ENCODE measurements around the gene D2HGDH. TPM values are rescaled to one million over a fixed set of nuclear protein-coding genes. Genes with fewer than 3 reads are reported as not detected.

Gene D2HGDH
- total RNA-seq, 1 donor from 2014 or later = 13.9 TPM

- H3K4me3 ChIP-seq (ENCODE audit: low read depth, low read length) = no peak overlapping the region
- TF ChIP-seq CTCF (conservative IDR thresholded peaks at IDR 0.05; ENCODE audit: low read depth, low read length) = no peak
- DNase-seq (ENCODE audit: low read depth) = no peak
Observed at GRCh38 chr2:241793385-241793784, 59.0 kb downstream of the D2HGDH start.

DNA sequence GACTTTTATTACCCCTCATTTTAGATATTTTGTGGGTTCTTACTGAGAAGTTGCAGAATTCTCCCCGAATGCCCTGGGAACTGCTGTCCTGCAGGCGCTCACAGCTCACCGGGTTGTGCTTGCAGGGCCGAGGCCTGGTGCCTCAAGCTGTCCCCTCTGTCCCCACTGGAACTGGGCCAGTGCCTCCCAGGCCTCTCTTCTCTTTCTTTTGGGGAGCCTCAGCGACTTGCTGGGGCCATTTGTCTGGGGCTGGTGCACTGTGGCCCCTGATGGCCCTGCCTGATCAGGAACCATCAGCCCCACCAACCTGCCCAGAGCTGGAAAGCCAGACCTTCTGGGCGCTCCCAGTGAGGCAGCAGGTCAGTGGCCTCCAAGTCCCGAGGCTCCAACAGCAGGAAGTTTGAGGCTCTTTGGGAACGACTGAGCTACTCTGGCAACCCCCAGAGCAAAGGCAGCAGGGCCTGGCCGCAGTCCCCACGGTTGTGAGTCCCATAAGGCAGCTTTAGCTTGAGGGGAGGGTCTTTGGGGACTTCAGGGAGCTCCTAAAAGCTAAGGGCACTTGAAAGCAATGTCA is 59.9 kb downstream of the D2HGDH start:
- TF ChIP-seq CTCF (conservative IDR thresholded peaks at IDR 0.05; ENCODE audit: low read depth, low read length) = no peak
- H3K4me3 ChIP-seq (ENCODE audit: low read depth, low read length) = no peak overlapping the region
- DNase-seq (ENCODE audit: low read depth) = no peak

- no peak for TF ChIP-seq CTCF (conservative IDR thresholded peaks at IDR 0.05; ENCODE audit: low read depth, low read length)
- no peak for DNase-seq (ENCODE audit: low read depth)
- no peak overlapping the region for H3K4me3 ChIP-seq (ENCODE audit: low read depth, low read length)
Observed at GRCh38 chr2:241795021-241795999, 60.9 kb downstream of the D2HGDH start.

GRCh38 chr2:241796209-241796608 is 61.8 kb downstream of the D2HGDH start:
- no peak for TF ChIP-seq CTCF (conservative IDR thresholded peaks at IDR 0.05; ENCODE audit: low read depth, low read length)
- H3K4me3 ChIP-seq (ENCODE audit: low read depth, low read length) = no peak overlapping the region
- no peak for DNase-seq (ENCODE audit: low read depth)

DNA sequence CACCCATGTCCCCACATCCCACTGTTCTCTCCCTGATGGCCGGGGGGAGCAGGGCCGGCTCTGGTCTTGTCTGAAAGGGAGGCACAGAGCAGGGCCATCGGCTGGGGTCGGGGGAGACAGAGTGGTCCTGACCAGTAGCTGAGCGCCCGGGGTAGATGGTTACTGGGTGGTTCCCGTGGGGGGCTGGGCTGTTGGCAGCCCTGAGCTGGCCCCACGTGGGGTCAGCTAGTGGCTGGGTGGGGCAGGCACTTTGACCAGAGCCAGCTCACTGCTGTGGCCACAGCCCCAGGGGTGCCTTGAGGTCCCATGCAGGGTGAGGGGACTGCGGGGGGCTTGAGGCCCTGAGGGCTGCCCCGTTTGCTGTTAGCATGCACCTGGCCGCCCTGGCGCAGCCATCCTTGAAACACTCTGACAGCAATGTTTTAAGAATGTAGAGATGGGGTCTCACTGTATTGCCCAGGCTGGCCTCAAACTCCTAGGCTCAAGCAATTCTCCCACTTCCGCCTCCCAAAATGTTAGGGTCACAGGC is 62.2 kb downstream of the D2HGDH start:
- no peak overlapping the region for H3K4me3 ChIP-seq (ENCODE audit: low read depth, low read length)
- DNase-seq (ENCODE audit: low read depth) = no peak
- no peak for TF ChIP-seq CTCF (conservative IDR thresholded peaks at IDR 0.05; ENCODE audit: low read depth, low read length)

- TF ChIP-seq CTCF (conservative IDR thresholded peaks at IDR 0.05; ENCODE audit: low read depth, low read length) = no peak
- no peak for DNase-seq (ENCODE audit: low read depth)
- no peak overlapping the region for H3K4me3 ChIP-seq (ENCODE audit: low read depth, low read length)
Observed at GRCh38 chr2:241797441-241798080, 63.1 kb downstream of the D2HGDH start.
